Measurements from ENCODE around the gene BMP2K. TPM values are rescaled to one million over a fixed set of nuclear protein-coding genes. Genes with fewer than 3 reads are reported as not detected.
"Not testable (repeated sequence)": the region's sequence is repeated elsewhere in the genome, so short reads cannot be mapped to it uniquely, and the experiment has no call there.

BMP2K gene
- total RNA-seq, 5 donors from 2014 or later (not counting 1 experiment from before 2014, with no cell fraction given), result 6.7 to 13.4 (median 12.1) TPM

DNA sequence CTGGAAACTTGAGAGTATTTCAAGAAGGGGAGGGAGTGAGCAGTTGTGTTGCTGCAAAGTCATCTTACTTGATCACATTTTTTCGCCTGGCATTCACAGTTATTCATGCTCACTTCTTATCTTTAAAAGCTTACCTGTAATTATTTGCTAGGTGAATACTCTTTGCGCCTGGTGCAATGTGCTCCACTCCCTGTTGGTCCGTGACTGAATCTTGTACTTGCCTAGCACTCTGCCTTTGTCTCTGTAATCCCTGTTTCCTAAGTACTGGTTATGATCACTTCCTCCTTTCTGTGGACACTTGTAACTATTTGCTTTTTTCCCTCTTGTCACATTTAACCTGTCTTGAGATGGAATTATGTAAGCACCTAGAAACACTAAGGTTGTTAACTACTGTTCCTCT, 5.8 kb downstream of the BMP2K start:
- ChIA-PET POLR2A (no interaction called here), CTCF (interaction anchor here in 1 of 2 donors (1.0 kb wide), 1 partner anchor 82 kb away, joined by 3 read pairs; no protein-coding TSS in a partner anchor)
- Mint-ChIP-seq H3K4me1 (peaks cover 13 to 18% (median 16%) of the 10 kb centered on the region in 3 donors), H3K9me3 (no peaks in the 10 kb centered on the region), H3K27ac (no peak overlapping the region), H3K27me3 (no peaks in the 10 kb centered on the region), H3K36me3 (peaks cover 4% of the 10 kb centered on the region), H3K4me3 (no peak overlapping the region)
- ATAC-seq (replicated peaks in 1 of 4), result no peak
- no peak overlapping the region for H3K27ac ChIP-seq (ENCODE audit: low read length)
- peaks cover 3 to 35% of the 10 kb centered on the region in 2 experiments for H3K4me1 ChIP-seq (ENCODE audit: control insufficient read depth in 1 of 2, extremely low read depth in 1 of 2, insufficient read depth in 2 of 2, low read length in 2 of 2)
- H3K9me3 ChIP-seq, result no peaks in the 10 kb centered on the region
- H3K36me3 ChIP-seq (ENCODE audit: control insufficient read depth in 2 of 2, extremely low read depth in 1 of 2, insufficient read depth in 1 of 2, low read length in 1 of 2), result no peaks in the 10 kb centered on the region
- 100% methylated on average over 2 of the region's 3 CpGs for WGBS (ENCODE audit: insufficient coverage)
- H3K27me3 ChIP-seq (replicated peaks in 1 of 2; ENCODE audit: control insufficient read depth in 2 of 2, extremely low read depth in 1 of 2, insufficient read depth in 2 of 2, low read length in 1 of 2), result no peaks in the 10 kb centered on the region
- DNase-seq, result no peak
- no peak overlapping the region for H3K4me3 ChIP-seq (ENCODE audit: control insufficient read depth in 1 of 2, extremely low read depth in 1 of 2, low read length in 1 of 2)

DNA sequence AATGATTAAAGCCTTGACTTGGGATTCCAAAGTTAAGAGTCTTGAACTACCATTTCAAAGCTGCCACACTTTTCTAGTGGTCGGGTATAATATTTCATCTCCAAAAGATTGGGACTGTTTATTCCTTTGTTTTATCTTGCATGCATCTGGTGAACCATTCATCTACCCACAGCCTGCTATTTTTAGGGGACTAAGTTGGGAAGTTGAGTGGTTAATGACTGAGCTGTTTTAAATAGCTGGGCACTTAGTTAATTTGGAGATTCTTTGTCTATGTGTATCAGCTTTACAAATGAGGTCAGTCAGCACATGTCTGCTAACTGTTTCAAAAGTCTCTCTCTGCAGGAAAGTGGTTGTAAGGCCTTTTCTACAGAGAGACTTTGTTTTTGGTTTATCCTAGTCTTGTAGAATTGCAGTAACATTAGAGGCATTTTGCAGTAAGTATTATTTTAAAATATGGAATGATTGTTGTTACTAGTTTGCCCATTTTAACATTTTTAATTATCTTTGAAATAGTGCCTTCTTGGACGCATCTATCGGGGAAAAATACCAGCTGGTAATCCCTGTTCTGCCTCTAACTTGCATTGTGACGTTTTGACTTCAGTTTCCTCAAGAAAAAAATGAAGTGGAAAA, 8.2 kb downstream of the BMP2K start:
- ATAC-seq (replicated peaks in 1 of 4), result no peak
- Histone ChIP-seq H3K27me3 (replicated peaks in 1 of 2; ENCODE audit: control insufficient read depth in 2 of 2, extremely low read depth in 1 of 2, insufficient read depth in 2 of 2, low read length in 1 of 2) (no peaks in the 10 kb centered on the region), H3K4me1 (ENCODE audit: control insufficient read depth in 1 of 2, extremely low read depth in 1 of 2, insufficient read depth in 2 of 2, low read length in 2 of 2) (peaks cover 0 to 16% of the 10 kb centered on the region in 2 experiments), H3K36me3 (ENCODE audit: control insufficient read depth in 2 of 2, extremely low read depth in 1 of 2, insufficient read depth in 1 of 2, low read length in 1 of 2) (no peaks in the 10 kb centered on the region), H3K27ac (ENCODE audit: low read length) (no peak overlapping the region), H3K9me3 (no peaks in the 10 kb centered on the region), H3K4me3 (ENCODE audit: control insufficient read depth in 1 of 2, extremely low read depth in 1 of 2, low read length in 1 of 2) (no peak overlapping the region)
- DNase-seq, result no peak
- ChIA-PET POLR2A (no interaction called here), CTCF (no interaction called here)
- Mint-ChIP-seq H3K36me3 (peaks cover 4% of the 10 kb centered on the region), H3K27me3 (no peaks in the 10 kb centered on the region), H3K4me3 (no peak overlapping the region), H3K9me3 (no peaks in the 10 kb centered on the region), H3K4me1 (peaks cover 9 to 18% (median 15%) of the 10 kb centered on the region in 3 donors), H3K27ac (no peak overlapping the region)
- WGBS (ENCODE audit: insufficient coverage), result no CpG with 5 or more reads among the region's 4 CpGs

DNA sequence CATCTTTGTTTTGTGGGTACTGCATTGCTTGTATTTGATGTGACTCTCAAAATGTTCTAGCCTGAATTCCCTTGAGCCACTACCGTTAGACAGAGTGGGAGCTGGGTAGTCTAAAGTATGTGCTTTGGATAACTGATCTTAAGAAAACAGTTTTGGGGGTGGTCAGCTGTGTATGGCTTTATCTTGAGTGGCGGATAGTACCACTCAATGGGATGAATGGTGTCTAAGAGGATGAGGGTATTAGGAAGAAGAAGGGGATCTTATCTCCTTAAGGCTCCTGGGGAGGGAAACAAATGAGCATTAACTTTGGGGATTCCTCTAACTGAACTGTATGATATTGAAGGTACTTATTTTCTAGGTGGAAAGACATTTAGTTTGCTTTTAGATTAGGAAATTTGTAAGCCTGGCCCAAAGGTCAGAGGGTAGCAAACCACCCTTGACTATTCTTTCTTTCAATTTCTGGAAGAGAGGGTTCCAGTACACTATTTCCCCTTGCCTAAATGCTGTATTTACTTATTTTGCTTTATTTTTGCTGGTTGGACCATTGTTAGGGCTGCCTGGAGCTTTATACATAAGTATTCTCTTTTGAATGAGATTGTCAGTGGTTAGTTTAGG, 11.3 kb downstream of the BMP2K start:
- H3K4me1 Mint-ChIP-seq, result peaks cover 9 to 21% (median 15%) of the 10 kb centered on the region in 3 donors
- H3K27ac Mint-ChIP-seq, result no peak overlapping the region
- CTCF ChIA-PET, result no interaction called here

DNA sequence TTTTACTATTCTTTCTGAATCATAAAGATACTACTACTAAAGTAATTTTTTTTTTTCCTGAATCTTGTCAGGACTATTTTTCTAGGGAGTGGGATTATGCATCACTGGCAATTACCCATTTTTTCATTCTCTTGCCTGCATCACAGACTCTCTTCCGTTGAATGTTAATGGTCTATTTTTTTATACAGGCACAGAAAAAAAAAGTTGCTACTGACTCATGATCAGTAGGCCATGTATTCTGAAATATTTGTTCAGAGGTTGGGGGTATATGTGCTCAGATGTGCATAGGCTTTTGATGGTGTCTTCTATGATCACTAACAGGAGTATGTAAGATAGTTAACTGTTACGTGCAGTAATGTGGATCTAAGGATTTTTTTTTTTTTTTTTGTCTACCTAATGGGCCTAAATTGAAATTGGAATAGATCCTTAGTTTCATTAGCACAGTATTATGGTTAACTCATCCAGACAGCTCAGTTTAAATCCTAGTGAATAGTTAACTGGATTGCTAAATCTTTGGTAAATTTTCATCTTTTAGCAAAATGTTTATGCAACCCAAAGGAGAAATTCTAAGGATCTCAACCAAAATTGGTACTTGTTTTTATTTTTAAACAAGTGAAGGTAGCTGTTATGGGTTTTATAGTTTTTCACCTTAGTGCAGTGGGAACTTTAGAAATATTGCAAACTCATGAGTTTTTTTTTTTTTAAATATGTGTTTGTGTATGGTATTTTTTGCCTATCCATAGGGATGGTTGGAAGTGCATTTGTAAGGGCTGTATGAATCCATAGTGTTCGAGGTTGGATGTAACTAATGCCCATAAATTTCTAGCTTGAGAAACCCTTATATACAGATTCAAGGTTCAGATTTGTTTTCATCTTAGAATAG, 12.1 kb downstream of the BMP2K start:
- no peaks in the 10 kb centered on the region for H3K36me3 ChIP-seq (ENCODE audit: control insufficient read depth in 2 of 2, extremely low read depth in 1 of 2, insufficient read depth in 1 of 2, low read length in 1 of 2)
- Mint-ChIP-seq H3K4me3 (no peak overlapping the region), H3K9me3 (no peaks in the 10 kb centered on the region), H3K27ac (no peak overlapping the region), H3K36me3 (peaks cover 4% of the 10 kb centered on the region), H3K27me3 (no peaks in the 10 kb centered on the region), H3K4me1 (peaks cover 9 to 21% (median 15%) of the 10 kb centered on the region in 3 donors)
- no peaks in the 10 kb centered on the region for H3K9me3 ChIP-seq
- no peak for DNase-seq
- peaks cover 0 to 4% of the 10 kb centered on the region in 2 experiments for H3K4me1 ChIP-seq (ENCODE audit: control insufficient read depth in 1 of 2, extremely low read depth in 1 of 2, insufficient read depth in 2 of 2, low read length in 2 of 2)
- WGBS (ENCODE audit: insufficient coverage), result no CpG with 5 or more reads among the region's 3 CpGs
- ChIA-PET POLR2A (interaction anchor here in 1 of 2 donors (0.6 to 0.7 kb wide), 2 partner anchors 72 to 1006 kb away, joined by 3 to 6 read pairs; no protein-coding TSS in a partner anchor), CTCF (interaction anchor here in 1 of 2 donors (0.6 kb wide), 2 partner anchors 11 to 1168 kb away, joined by 4 read pairs; no protein-coding TSS in a partner anchor)
- H3K27me3 ChIP-seq (replicated peaks in 1 of 2; ENCODE audit: control insufficient read depth in 2 of 2, extremely low read depth in 1 of 2, insufficient read depth in 2 of 2, low read length in 1 of 2), result no peaks in the 10 kb centered on the region
- no peak for ATAC-seq (replicated peaks in 1 of 4)
- H3K4me3 ChIP-seq (ENCODE audit: control insufficient read depth in 1 of 2, extremely low read depth in 1 of 2, low read length in 1 of 2), result no peak overlapping the region
- no peak overlapping the region for H3K27ac ChIP-seq (ENCODE audit: low read length)

More for the DNA sequence above, 11.3 kb downstream of the BMP2K start:
- Histone ChIP-seq H3K27me3 (replicated peaks in 1 of 2; ENCODE audit: control insufficient read depth in 2 of 2, extremely low read depth in 1 of 2, insufficient read depth in 2 of 2, low read length in 1 of 2) (no peaks in the 10 kb centered on the region), H3K4me3 (ENCODE audit: control insufficient read depth in 1 of 2, extremely low read depth in 1 of 2, low read length in 1 of 2) (no peak overlapping the region), H3K27ac (ENCODE audit: low read length) (no peak overlapping the region), H3K4me1 (ENCODE audit: control insufficient read depth in 1 of 2, extremely low read depth in 1 of 2, insufficient read depth in 2 of 2, low read length in 2 of 2) (peaks cover 0 to 4% of the 10 kb centered on the region in 2 experiments), H3K36me3 (ENCODE audit: control insufficient read depth in 2 of 2, extremely low read depth in 1 of 2, insufficient read depth in 1 of 2, low read length in 1 of 2) (no peaks in the 10 kb centered on the region), H3K9me3 (no peaks in the 10 kb centered on the region)
- WGBS (ENCODE audit: insufficient coverage), result 93% methylated on average over 2 of the region's 2 CpGs
- POLR2A ChIA-PET, result no interaction called here
- Mint-ChIP-seq H3K36me3 (peaks cover 4% of the 10 kb centered on the region), H3K4me3 (no peak overlapping the region), H3K9me3 (no peaks in the 10 kb centered on the region), H3K27me3 (no peaks in the 10 kb centered on the region)
- ATAC-seq (replicated peaks in 1 of 4) (no peak), DNase-seq (no peak)

DNA sequence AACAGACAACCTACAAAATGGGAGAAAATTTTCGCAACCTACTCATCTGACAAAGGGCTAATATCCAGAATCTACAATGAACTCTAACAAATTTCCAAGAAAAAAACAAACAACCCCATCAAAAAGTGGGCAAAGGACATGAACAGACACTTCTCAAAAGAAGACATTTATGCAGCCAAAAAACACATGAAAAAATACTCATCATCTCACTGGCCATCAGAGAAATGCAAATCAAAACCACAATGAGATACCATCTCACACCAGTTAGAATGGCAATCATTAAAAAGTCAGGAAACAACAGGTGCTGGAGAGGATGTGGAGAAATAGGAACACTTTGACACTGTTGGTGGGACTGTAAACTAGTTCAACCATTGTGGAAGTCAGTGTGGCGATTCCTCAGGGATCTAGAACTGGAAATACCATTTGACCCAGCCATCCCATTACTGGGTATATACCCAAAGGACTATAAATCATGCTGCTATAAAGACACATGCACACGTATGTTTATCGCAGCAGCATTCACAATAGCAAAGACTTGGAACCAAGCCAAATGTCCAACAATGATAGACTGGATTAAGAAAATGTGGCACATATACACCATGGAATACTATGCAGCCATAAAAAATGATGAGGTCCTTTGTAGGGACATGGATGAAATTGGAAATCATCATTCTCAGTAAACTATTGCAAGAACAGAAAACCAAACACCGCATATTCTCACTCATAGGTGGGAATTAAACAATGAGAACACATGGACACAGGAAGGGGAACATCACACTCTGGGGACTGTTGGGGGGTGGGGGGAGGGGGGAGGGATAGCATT, 19.7 kb downstream of the BMP2K start:
- H3K27ac ChIP-seq (ENCODE audit: low read length); H3K27me3 Mint-ChIP-seq; H3K9me3 ChIP-seq; CTCF ChIA-PET; H3K4me1 ChIP-seq (ENCODE audit: control insufficient read depth in 1 of 2, extremely low read depth in 1 of 2, insufficient read depth in 2 of 2, low read length in 2 of 2); POLR2A ChIA-PET; DNase-seq; H3K4me3 Mint-ChIP-seq; H3K27ac Mint-ChIP-seq; H3K27me3 ChIP-seq (replicated peaks in 1 of 2; ENCODE audit: control insufficient read depth in 2 of 2, extremely low read depth in 1 of 2, insufficient read depth in 2 of 2, low read length in 1 of 2); ATAC-seq (replicated peaks in 1 of 4); H3K4me3 ChIP-seq (ENCODE audit: control insufficient read depth in 1 of 2, extremely low read depth in 1 of 2, low read length in 1 of 2); H3K36me3 ChIP-seq (ENCODE audit: control insufficient read depth in 2 of 2, extremely low read depth in 1 of 2, insufficient read depth in 1 of 2, low read length in 1 of 2); H3K9me3 Mint-ChIP-seq: not testable (repeated sequence)
- H3K36me3 Mint-ChIP-seq, result peaks cover 11% of the 10 kb centered on the region
- H3K4me1 Mint-ChIP-seq, result peaks cover 12 to 19% (median 13%) of the 10 kb centered on the region in 3 donors
- WGBS (ENCODE audit: insufficient coverage), result no CpG with 5 or more reads among the region's 5 CpGs

DNA sequence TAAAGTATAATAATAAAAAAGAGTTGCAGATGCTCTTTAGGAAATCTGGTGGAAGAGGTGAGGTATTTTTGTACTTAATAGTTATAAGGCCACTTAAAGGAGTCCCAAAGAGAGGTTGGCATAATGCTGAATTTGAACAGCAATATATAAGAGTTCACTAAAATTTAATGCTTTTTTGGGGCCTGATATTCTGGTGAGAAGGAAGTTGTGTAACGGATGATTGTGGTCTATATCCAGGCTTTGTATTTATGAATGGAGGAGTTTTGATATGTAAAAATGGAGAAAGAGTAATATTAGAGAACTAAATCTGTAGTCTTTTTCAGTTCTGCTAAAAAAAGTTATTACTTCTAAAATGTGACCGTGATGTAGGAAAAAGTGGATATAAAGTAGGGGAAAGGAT, 20.4 kb downstream of the BMP2K start:
- ATAC-seq (replicated peaks in 1 of 4) (no peak), DNase-seq (no peak)
- WGBS (ENCODE audit: insufficient coverage), result 93% methylated on average over 2 of the region's 2 CpGs
- Histone ChIP-seq H3K4me3 (ENCODE audit: control insufficient read depth in 1 of 2, extremely low read depth in 1 of 2, low read length in 1 of 2) (no peak overlapping the region), H3K27ac (ENCODE audit: low read length) (no peak overlapping the region), H3K27me3 (replicated peaks in 1 of 2; ENCODE audit: control insufficient read depth in 2 of 2, extremely low read depth in 1 of 2, insufficient read depth in 2 of 2, low read length in 1 of 2) (no peaks in the 10 kb centered on the region), H3K4me1 (ENCODE audit: control insufficient read depth in 1 of 2, extremely low read depth in 1 of 2, insufficient read depth in 2 of 2, low read length in 2 of 2) (peaks cover 0 to 3% of the 10 kb centered on the region in 2 experiments), H3K36me3 (ENCODE audit: control insufficient read depth in 2 of 2, extremely low read depth in 1 of 2, insufficient read depth in 1 of 2, low read length in 1 of 2) (no peaks in the 10 kb centered on the region), H3K9me3 (no peaks in the 10 kb centered on the region)
- no peak overlapping the region for H3K27ac Mint-ChIP-seq
- H3K4me1 Mint-ChIP-seq, result peaks cover 19 to 25% (median 19%) of the 10 kb centered on the region in 3 donors
- no peaks in the 10 kb centered on the region for H3K27me3 Mint-ChIP-seq
- H3K9me3 Mint-ChIP-seq, result peaks cover 0 to 5% (median 0%) of the 10 kb centered on the region in 3 donors
- H3K36me3 Mint-ChIP-seq, result peaks cover 11% of the 10 kb centered on the region
- ChIA-PET CTCF (no interaction called here), POLR2A (no interaction called here)
- no peak overlapping the region for H3K4me3 Mint-ChIP-seq

Data from T-cell (primary cell).